ENCODE data around the gene OSBPL10.

- TF ChIP-seq CTCF (IDR thresholded peaks at IDR 0.05) (no peak), EZH2 (IDR thresholded peaks at IDR 0.05; ENCODE audit: borderline replicate concordance, insufficient read depth, low read depth, low read length, poor library complexity, severe bottlenecking) (no peak)
Observed at GRCh38 chr3:31804251-31805051, 176.6 kb downstream of the OSBPL10 start.

All from B cell (primary cell).